NOMO-1 (cell line): ENCODE measurements around the gene ARHGEF10L.

Experiments
- DNase-seq, 2 experiments: peaks; one replicate each; lab custom pipeline; 2025; ENCODE audit not compliant: unreplicated experiment in 2 of 2; lab: John Stamatoyannopoulos, UW

The ARHGEF10L gene

DNA sequence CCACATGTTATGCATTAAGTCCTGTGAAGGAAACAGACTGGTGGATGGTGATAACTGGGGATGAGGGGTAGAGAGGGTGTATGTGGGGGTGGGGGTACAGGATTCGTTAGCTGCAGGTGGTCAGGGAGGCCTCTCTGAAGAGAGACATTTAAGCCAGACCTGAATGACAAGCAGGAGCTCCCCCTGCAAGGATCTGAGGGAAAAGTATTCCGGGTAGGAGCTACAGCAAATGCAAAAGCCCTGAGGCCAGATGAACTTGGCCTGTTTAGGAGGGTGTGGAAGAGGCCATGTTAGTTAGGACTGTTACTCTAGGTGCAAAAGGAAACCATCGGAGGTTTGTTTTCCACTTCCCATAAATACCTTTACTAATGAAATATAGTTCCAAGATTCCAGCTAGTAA is 9.9 kb downstream of the ARHGEF10L start:
- no peak for DNase-seq

DNA sequence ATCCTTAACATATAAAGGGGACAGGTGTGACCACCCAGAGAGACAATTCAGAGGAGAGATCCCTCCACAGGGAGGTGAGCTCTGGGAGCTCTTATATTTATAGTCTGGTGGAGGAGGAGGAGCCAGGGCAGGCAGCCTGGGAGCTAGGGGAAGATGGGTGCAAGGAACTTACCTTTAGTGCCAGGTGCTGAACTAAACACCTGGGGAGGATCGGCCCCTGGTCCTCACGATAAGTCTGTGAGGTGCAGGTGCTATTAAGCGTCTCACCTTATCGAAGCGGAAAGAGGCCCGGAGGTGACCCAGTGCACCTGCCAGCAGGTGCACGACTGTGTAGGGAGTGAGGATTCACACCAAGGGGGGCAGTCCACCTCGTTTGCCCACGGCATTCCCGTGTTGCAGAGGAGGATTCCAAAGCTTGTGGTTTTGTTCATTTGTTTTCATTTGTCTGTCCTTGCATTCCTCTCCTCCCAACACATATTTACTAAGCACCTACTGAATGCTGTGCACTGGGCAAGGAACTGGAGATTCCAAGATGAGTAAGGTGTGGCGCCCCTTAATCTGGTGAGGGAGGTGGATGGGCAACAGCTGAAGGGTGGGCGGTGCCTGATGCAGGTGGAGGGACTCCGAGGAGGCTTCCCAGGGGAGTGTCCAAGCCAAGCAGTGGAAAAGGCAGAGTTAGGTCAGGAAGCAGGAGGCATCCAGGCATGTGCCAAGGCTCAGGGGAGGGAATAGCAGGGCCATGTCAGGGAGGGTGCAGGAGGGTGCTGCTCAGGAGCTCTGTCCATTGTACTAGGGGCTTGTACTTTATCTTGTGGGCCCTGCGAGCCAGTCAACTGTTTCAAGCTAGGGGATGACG is 11.5 kb downstream of the ARHGEF10L start:
- DNase-seq, result no peak

DNA sequence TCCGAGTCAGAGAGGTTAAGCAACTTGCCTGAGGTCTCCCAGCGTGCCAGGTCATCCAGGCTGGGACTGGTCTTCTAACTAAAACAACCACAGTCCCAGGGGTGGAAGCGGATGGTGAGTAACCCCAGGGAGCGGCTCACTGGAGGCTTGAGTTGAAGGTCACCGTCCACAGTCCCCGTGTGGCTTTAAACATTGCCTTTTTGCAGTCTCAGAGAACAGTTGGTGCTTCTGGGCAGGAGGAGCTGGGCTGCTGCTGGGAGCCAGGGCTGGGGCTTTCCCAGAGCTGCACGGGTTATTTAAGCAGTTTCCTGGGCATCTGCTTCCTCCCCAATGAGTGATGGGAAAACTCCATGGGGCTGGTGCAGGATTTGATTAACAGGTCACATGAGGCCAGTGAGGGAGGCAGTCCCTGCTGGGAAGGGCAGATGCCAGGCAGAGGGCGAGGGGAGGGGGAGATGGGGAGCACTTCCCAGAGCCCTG is 12.3 kb downstream of the ARHGEF10L start:
- no peak for DNase-seq

DNA sequence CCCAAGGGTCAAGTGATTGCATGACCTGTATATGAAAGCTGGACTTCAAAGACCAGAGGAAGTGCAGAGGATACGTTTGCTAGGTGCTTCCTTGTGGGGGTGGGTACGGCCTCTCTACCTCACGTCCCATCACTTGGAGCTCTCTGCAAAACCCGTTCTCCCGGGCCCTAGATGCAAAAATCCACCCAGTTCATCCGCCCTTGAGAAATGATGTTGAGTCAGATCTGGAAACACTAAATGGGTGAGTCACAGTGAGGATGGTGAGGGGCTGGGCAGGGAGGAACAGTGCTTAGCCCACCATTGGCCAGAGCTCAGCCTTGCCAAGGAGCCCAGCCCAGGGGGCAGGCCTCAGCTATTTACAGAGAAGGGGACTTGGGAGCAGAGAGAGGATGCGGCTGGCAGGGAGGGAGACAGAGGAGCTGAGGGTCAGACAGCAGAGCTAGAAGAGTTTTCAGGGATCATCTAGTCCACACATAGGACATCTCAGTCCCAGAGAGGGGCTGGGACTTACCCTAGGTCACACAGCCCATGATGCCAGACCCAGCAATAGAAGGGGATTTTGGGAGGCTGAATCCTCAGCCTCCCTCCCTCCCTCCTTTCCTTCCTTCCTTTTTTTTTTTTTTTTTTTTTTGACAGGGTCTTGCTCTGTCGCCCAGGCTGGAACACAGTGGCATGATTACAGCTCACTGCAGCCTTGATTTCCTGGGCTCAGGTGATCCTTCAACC is 14.6 kb downstream of the ARHGEF10L start:
- DNase-seq, result no peak

DNA sequence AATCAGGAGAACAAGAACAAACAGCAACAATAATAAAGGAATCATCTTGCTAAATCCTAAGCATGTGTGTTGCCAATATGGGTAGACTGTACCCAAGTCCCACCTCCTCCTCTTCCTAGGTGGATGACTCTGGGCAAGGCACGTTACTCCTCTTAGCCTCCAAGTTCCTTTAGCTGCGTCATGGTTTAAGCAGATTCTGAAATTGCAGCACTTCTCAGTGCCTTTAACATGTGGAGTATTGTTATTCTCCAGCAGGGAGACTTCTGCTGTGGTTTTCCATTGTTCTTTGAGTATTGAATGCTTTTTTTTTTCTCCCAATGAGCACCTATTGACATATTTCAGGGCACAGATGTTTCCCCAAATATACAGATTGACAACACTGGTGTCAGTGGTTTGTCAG is 15.5 kb downstream of the ARHGEF10L start:
- no peak for DNase-seq

DNA sequence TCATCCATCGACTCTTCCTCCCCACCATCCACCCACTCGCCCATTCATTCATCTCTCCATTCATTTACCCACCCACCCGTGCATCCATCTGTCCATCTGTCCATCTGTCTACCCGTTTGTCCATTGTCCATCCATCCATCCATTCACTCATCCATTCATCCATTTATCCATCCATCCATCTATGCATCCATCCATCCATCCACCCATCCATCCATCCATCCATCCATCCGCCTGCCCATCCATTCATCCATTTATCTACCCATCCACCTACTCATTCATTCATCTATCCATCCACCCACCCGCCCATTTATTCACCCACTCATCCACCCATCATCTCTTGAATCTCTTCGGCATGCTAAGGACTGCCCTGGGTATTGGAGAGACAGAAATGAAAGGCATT is 18.5 kb downstream of the ARHGEF10L start:
- DNase-seq, result no peak

DNA sequence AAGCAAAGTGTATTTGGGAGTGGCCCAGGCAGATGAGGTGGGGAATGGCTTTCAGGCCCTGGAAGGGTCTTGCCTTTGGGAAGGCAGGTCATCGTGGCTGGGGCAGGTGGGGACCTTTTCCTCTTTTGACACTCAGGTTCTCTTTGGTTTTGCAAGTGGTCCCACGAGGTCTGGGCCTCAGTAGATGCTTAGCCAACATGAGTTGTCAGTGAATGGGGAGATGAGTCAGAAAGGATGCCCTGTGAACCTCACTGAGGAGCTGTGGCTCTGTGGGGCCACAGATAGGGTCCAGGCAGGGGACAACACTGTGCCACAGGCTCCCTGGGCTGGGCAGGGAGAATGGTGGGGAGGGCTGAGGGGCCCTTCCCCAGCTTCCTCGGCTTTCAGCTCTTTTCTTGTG is 19.0 kb downstream of the ARHGEF10L start:
- no peak for DNase-seq

DNA sequence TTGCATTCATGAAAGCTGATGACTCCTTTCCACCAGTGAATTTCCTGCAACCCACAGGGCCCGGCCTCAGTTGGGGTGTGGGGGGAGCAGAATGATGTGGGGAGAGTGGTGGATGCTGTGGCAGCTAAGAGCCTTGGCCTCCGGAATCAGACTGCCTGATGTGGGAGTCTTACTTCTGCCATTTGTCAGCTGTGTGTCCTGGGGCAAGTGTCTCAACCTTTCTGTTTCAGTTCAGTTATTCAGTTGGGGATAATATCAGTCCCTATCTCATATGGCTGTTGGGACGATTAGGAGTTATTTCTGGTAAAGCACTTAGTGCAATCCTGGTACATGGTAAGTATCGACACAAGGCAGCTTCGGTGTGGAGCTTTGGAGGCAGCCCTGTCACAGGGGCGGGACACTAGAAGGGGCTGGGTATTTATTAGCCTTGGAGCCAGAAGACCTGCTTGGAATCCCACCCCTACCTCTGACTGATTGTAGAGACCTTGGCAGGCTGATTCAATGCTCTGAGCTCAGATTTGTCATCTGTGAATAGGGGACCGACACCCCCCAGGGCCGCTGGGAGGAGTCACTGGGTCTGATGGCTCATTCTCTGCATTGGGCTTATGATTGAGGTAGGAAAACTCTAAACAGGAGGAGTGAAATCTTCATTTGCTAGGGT is 19.6 kb downstream of the ARHGEF10L start:
- no peak for DNase-seq

DNA sequence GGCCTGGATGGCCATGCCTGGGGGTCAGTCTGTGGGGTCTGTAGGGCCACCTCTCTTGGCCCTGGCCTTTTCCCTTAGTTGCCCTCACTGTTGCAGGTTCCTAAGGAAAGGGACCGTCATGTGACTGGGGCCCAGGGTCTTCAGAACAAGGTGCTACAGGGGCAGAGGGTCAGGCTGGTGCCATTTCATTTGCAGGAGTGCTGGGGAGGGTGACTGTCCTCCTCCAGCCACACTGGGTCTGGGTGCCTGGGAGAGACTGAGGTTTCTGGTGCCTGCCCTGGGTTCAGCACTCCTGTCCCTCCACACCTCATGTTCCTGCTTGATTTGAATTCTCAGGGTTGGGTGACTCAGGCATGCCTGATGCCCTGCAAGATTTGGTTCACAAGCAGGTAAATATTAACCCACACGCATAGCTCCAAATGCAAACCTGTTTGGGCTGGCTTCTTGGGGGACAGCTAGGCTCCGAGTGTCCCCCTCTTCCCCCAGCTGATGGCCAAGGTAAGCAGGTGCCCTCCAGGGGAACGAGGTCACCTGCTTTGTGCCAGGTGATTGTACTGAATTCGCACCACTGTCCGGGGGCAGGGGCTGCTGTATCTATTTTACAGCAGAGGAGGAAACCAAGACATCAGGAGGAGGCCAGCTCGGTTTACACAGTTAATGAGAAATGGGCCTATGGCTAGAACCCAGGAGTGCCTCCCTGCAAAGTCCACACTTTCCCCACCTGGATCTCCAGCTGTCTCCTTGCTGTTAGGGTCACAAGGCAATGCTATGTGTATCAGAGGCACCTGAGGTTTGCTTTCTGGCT is 20.3 kb downstream of the ARHGEF10L start:
- DNase-seq, result no peak

DNA sequence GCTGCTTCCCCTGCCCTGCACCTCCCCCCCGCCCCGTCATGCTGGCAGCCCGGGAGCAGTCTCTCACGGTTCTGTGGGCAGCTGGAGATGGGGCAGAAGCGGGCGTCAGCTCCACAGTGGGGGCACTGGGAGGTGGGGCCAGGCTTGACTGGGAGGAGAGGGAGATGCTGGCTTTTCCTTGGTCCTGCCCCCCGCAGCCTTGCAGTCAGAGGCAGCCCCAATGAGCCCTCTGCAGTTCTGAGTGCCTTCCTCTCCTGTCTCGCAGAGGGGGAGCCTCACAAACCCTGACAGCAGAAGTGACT is 21.7 kb downstream of the ARHGEF10L start:
- DNase-seq, result no peak

DNA sequence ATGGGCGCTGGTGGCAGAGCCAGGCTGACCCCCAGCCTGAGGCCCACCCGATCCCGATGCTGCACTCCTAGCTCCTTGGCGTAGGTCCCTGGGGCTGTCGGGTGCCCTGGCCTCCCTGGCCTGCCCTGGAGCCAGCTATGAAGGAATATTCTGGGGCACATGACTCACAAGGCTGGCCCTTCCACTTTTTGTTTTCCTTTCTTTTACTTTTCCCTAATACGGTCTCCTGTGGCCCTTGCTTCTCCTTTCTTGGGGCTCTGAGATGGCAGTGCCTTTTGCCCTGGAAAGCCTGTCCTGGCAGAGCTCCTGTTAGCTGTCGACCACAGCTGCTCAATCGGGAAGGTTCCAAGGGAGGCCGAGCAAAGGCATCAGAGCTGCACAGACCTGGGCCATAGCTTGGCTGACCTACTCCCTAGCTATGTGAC is 22.1 kb downstream of the ARHGEF10L start:
- DNase-seq, result no peak

DNA sequence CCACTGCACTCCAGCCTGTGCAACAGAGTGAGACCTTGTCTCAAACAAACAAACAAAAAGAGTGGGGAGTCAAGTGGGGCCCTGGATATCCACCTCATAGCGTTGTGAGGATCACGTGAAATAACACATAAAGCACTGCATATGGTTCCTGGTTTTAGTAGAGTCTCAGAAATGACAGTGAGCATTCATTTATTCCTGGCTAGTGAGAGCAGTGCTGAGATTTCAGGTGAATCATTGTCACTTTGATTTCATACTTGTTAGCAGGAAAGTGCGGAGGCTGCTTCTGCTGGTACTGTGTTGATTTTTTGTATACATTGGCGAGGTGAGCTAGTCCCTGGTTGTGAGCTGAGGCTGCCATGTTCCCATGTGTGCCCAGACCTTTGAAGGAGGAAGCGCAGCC is 22.9 kb downstream of the ARHGEF10L start:
- DNase-seq, result no peak

DNA sequence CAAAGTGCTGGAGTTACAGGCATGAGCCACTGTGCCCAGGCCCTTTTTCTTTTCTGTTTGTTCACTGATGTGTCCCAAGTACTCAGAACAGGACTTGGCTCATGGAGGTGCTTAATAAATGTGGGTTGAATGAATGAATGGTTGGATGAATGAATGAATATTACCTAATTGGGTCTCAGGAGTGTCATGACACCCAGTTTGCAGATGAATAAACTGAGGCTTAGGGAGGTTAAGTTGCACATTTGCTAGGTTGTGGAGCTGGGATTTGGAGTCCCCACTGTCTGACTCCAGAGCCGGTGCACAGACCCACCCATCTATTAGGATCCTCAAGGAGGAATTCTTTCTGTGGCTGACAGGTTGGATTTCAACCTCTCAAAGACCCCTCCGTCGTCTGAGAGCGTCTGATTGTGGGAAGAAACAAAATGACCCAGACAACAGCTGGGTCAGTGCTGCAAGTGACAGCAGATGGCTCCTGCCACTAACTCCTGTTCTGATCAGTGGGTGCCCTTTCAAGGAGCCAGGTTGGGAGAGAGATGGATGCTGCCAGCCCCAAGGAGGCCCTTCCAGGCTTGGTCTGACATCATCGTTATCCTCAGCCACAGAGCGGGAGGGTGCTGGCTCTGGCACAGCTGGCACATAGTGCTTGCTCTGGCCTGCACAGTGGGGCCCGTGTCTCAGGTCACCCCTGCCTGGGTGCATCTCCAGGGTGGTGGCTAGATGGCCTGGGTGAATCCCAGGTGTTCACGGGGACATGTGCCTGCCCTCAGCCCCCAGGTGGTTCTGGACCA is 24.2 kb downstream of the ARHGEF10L start:
- DNase-seq, result no peak

DNA sequence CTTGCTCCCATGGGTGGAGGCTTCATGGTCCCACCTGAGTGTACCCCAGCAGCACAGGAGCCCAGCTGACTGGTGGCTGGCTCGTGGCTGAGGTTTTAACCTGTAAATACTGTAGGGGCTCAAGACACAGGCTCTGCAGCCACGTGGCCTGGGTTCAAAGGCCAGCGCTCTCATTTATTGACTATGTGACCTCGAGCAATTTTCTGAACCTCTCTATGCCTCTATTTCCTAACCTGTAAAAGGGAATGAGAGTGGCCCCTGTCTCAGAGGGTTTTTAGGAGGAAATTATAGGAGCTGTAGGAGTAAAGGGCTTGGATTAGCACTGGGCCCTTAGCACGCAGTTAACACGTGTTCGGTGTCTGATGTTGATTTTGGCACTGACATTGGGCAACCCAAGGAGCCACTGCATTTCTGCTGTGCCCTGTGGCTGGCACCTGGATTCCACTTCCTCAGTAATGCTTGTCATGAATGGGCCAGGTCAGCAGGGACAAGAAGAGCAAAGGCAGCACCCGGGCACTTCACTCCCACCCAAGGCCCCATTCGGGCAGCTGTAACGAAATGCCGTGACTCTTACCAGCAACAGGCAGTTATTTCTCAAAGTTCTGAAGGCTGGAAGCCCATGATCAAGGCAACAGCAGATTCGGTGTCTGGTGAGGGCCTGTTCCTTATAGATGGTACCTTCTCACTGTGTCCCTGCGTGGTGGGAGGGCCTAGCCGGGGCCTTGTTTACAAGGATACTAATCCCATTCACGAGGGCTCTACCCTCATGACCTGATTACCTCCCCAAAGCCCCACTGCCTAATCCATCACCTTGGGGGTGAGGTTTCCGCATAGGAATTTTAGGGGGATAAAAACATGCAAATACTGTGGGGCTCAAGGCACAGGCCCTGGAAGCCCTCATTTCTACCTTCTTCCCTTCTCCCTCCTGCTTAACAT is 25.2 kb downstream of the ARHGEF10L start:
- no peak for DNase-seq

DNA sequence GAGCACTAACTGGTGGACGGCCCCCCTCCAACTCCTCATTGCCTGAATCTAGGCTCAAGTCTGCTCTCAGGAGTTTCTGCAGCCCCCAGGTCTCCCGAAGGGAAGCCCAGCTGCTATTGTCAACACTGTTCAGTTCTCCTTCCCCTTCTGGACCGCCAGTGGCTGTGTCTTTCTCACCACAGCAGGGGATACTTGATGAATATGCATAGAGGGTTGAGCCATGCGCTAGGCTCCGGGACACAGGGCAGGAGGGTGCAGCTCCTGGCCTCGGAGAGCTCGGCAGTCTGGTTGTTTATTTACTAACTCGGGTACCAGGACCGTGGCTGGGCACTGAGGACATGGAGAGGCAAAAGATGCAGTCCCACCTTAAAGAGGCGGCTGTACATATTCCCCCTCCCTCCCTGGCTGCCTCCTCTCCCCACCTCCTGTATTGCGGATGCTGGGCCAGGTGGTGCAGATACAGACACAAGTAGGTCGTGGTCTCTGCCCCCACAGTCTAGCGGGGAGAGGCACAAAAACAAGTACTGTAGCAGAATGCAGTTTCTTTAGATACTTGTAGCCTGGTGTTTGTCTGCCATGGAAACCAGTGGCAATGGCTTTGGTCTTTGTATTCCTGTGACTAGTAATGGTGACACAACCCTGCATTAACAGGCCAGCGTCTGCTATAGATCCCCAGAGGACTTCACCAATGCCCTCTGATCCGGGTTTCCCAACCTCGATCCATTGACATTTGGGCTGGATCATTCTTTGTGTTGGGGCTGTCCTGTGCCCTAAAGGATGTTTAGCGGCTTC is 26.2 kb downstream of the ARHGEF10L start:
- no peak for DNase-seq

DNA sequence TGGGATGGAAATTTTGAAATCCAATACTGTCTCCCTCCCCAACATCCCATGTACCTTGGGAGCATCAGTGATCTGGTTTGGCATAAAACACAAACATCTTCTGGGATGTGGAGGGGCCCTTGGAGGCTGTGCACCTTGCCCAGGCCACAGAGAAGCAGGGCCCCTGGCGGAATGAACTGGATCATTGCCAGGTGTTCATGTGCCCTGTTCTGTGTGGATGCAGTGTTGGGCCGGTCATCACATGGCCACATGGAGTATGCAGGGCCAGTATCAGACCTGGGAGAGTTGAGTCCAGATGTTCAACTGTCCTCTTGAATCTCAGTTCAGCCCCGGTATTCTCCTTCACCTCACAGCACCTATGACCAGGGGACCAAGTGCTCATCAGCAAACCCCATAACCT is 26.9 kb downstream of the ARHGEF10L start:
- no peak for DNase-seq

DNA sequence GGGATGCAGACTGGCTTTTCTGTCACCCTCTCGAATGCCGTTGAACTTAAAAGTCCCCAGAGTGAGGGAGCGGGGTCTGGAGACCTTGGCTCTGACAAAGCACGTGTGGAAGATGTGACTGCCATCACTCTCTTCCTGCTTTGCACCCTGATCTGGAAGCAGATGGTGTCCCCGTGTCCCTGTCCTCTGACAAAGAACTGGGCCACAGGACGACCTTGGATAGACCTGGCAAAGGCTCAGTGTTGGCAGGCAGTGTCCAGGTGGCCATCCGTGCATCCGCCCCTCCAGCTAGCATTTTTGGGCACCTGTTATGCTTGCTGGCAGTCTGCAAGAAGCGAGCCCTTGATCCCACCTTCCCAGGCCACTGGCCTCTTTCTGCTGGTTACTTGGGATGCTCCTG is 27.4 kb downstream of the ARHGEF10L start:
- no peak for DNase-seq

DNA sequence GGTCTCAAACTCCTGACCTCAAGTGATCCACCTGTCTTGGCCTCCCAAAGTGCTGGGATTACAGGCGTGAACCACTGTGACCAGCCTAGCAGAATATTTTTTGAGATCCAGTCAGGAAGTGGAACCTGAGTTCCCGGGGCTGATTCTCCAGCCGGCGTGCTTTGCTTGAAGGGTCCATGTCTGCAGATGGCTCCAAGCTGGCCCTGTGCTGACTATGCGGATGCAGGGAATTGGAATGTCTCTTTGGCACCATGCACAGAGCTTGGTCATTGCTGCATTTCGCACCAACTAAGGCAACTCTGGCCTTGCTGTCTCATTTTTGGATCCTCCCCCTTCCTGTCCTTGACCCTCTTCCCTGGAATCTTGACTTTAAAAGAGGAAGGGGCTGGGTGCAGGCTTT is 28.1 kb downstream of the ARHGEF10L start:
- no peak for DNase-seq
